Pons (tissue), 1 donor: ENCODE results near the gene MIDN.
"Not testable (repeated sequence)": the region's sequence is repeated elsewhere in the genome, so short reads cannot be mapped to it uniquely, and the experiment has no call there.

Experiments used
- DNase-seq: peaks from one replicate; pipeline ENCODE4 v3.0.0-alpha.2; 2016; ENCODE audit warnings: low spot score

The MIDN gene

DNA sequence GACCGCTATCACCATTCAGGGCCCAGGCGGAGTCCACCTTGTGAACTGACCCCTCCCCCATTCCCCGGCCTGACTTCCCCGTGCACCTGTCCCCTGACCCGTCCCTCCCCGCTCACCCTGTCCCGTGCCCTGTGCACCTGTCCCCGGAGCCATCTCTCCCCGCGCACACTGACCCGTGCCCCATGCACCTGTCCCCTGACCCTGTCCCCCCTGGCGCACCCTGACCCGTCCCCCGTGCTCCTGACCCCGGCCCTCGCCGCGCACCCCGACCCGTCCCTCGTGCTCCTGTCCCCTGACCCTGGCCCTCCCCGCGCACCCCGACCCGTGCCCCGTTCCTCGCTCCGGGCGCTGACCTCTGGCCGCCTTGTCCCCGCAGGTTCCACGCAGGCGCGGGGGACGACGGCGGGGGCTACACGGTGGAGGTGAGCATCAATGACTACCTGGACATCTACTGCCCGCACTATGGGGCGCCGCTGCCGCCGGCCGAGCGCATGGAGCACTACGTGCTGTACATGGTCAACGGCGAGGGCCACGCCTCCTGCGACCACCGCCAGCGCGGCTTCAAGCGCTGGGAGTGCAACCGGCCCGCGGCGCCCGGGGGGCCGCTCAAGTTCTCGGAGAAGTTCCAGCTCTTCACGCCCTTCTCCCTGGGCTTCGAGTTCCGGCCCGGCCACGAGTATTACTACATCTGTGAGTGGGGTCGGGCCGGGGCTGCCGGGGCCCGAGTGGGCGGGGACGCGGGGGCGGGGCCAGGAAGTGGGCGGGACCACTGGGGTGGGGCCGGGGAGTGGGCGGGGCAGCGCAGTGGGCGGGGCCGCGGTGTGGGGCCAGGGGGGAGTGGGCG, 47.0 kb downstream of the MIDN start:
- no peak for DNase-seq

DNA sequence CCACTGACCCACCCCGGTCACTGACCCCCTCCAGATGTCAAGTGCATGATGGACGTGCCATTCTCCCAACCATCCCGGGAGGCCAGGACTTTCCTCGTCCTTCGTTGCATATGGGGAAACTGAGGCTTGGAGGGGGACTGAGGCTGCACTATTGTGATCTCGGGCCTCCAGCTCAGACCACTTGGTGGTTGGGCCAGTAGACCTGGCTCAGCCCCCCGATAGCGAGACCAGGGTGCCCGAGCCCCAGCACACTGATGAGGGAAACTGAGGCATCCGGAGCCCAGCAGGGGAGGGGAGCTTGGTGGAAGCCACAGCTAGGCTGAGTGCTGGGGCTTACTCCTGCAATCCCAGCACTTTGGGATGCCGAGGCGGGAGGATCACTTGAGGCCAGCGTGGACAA, 47.7 kb downstream of the MIDN start:
- DNase-seq: no peak

DNA sequence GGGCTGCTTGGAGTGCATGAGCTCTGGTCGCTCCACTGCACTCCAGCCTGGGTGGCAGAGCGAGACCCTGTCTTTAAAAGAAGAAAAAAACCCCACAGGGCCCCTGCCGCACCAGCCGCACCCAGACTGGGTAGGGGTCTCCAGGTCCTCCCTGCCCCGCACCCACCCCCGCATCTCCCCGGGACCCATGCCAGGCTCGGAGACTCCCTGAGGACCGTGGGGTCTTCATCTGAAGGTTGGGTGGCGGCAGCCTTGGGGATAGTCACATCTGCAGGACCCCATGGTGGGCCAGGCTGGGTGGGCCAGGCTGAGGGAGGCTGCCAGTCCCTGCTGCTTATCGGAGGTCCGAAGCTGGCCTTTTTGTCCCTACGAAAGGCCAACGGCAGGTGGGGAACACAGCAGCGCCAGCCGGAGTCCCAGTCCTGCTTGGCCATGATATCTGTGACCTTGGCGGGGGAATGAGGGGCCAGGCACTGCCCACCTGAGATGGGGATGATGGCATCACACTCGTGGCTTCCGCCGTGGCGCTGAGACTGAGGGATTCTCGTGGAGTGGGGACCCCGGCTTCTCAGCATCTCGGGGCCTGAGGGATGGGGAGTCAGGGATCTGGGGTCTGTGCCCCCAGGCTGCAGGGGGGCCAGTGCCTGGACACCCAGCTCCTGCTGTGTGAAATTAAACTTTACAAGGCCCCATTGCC, 48.3 kb downstream of the MIDN start:
- no peak for DNase-seq

- DNase-seq: no peak
Observed at GRCh38 chr19:1298235-1298634, 49.9 kb downstream of the MIDN start.

DNA sequence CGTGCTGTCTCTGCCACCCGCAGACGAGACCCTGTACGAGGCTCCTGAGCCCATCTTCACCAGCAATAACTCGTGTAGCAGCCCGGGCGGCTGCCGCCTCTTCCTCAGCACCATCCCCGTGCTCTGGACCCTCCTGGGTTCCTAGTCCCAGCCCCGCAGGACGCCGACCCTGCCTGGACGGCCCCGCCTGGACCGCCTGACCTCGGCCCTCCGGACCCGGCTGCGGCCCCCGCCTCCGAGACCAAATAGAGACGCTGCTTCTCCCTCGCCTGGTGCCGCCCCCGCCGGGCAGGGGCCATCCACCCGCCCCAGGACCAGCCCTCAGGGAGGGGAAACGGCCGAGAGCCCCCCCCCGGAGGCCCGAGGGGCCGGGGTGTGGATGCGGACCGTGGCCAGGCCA, 51.4 kb downstream of the MIDN start:
- no peak for DNase-seq

- DNase-seq: no peak
Observed at GRCh38 chr19:1300744-1301490, 52.5 kb downstream of the MIDN start.

DNA sequence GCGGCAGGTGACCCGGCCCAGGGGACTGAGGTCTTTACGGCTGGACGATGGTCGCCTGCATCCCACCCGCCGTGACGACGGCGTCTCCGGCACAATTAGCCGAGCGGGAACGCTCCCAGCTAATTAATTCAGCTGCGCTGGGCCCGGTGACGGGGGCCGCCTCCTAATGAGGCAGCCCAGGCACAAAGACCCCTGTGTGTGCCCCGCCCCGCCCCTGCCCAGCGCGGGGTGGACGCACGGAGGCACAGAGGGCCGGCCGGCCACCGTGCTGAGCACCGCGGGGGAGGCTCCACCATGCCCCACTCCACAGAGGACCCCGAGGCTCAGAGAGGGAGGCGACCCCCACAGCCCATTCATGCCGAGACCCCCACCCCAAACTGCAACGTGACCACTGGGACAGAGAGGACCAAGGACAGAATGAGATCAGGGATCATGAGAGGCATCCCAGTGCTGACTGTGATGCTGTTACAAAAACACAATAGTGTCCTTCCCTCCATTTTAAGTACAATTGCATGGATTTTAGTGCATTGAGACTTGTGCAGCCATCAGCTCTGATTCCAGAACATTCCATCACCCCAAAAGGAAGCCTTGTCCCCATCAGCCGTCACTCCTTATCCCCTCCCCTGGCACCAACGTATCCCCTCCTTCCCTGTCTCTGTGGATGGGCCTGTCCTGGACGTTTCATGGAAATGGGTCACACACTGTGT, 54.3 kb downstream of the MIDN start:
- peak; percentile 71 for DNase-seq

DNA sequence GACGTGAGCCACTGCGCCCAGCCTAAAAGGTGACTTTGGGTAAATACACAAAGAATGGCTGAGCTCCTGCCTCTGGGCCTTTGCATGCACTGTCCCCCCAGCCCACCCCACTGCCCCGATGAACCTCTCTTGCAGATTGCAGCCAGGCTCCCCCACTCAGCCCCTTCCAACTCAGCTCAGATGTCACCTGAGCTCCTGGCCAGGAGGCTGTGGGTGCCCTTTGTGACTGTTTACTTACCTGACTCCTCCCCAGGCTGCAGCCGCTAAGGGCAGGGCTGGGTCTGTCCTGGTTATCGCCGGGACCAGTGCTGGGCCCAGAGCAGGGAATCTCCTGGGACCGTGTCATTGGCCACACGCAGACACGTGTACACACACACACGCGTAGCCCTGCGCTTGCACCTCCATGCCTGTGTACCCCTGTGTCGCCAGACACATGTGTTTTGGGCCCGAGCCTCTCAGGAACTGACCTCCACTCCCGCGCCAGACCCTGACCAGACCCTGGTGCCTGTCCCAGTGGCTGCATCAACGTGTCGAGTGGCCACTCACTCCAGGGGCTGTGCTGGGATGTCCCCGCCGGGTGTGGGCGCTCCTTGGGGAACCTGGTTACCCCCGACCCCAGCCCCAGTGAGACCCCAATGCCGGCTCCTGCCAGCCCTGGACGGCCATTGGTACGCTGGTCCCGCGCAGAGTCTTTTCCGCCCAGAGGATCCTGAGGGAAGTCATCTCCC, 56.0 kb downstream of the MIDN start:
- DNase-seq: no peak

GRCh38 chr19:1305354-1305753, 57.0 kb downstream of the MIDN start:
- DNase-seq: not testable (repeated sequence)

- DNase-seq: no peak
Observed at GRCh38 chr19:1307320-1307719, 58.9 kb downstream of the MIDN start.

DNA sequence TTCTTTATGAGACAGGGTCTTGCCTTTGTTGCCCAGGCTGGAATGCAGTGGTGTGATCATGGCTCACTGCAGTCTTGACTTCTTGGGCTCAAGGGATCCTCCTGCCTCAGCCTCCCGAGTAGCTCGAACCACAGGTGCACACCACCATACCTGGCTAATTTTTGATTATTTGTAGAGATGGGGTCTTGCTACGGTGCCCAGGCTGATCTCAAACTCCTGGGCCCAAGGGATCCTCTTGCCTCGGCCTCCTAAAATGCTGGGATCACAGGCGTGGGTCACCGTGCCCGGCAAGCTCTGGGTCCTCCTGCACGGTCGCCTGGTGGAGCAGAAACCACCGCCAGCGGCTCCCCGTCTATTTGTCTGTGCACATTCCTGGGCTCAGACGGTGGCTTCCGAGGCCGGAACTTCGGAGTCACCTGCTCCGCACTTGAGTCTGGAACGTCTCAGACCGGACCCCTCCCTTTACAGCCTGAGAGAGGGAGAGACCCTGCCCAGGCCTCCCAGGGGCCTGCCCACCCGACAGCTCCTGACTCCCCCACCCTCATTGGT, 59.4 kb downstream of the MIDN start:
- no peak for DNase-seq

- DNase-seq: no peak
Observed at GRCh38 chr19:1308718-1309117, 60.3 kb downstream of the MIDN start.
